Neural cell (in vitro differentiated cells): ENCODE results near the gene TSPEAR. TPM values are rescaled to one million over a fixed set of nuclear protein-coding genes. Genes with fewer than 3 reads are reported as not detected.

Experiments
- H2AFZ ChIP-seq: fragments of 200-600, 300-800 bp; sonication (generic), shearing (Covaris generic); 2 replicates; pipeline ENCODE4 v1.6.0; 2014; ENCODE audit warnings: low read depth, mild to moderate bottlenecking, antibody characterized with exemption, low read length, moderate library complexity
- H3F3A ChIP-seq: fragments of 200-600 bp; shearing (Covaris generic); 2 replicates; pipeline ENCODE4 v1.6.1; 2016; ENCODE audit warnings: mild to moderate bottlenecking, moderate library complexity, mixed read lengths, antibody characterized with exemption, low read length; ENCODE audit not compliant: insufficient read depth, poor library complexity, severe bottlenecking
- H3K27ac ChIP-seq: fragments of 200-600, 300-800 bp; sonication (generic), shearing (Covaris generic); 2 replicates; pipeline ENCODE4 v1.5.1; 2014; ENCODE audit warnings: mild to moderate bottlenecking, low read length, moderate library complexity
- H3K27me3 ChIP-seq: fragments of 300-800, 200-600 bp; sonication (generic), shearing (Covaris generic); 2 replicates; pipeline ENCODE4 v1.6.0; 2014; ENCODE audit warnings: mild to moderate bottlenecking, low read depth, low read length, moderate library complexity; ENCODE audit not compliant: insufficient read depth
- H3K36me3 ChIP-seq: fragments of 300-800, 200-600 bp; sonication (generic), shearing (Covaris generic); 2 replicates; pipeline ENCODE4 v1.5.1; 2014; ENCODE audit warnings: mild to moderate bottlenecking, antibody characterized with exemption, low read length, moderate library complexity; ENCODE audit not compliant: insufficient read depth
- H3K4me2 ChIP-seq: fragments of 300-800, 200-600 bp; sonication (generic), shearing (Covaris generic); 2 replicates; pipeline ENCODE4 v1.6.0; 2014; ENCODE audit warnings: mild to moderate bottlenecking, low read length
- H3K4me3 ChIP-seq: fragments of 300-800, 200-600 bp; sonication (generic), shearing (Covaris generic); 2 replicates; pipeline ENCODE4 v1.5.1; 2014; ENCODE audit warnings: mild to moderate bottlenecking, low read length, moderate library complexity
- H3K79me2 ChIP-seq: fragments of 200-600 bp; shearing (Covaris generic); replicated peaks from 2 replicates; pipeline ENCODE4 v1.6.0; 2014; ENCODE audit warnings: mild to moderate bottlenecking, low read length, moderate library complexity; ENCODE audit not compliant: insufficient read depth
- H3K9ac ChIP-seq: fragments of 300-800, 200-600 bp; sonication (generic), shearing (Covaris generic); 2 replicates; pipeline ENCODE4 v1.6.1; 2016; ENCODE audit warnings: mild to moderate bottlenecking, low read length, mixed read lengths
- H3K9me2 ChIP-seq: fragments of 200-600 bp; shearing (Covaris generic); 2 replicates; pipeline ENCODE4 v1.6.1; 2016; ENCODE audit warnings: mild to moderate bottlenecking, low read length, mixed read lengths; ENCODE audit not compliant: insufficient read depth
- H3K9me3 ChIP-seq: fragments of 200-600, 300-800 bp; sonication (generic), shearing (Covaris generic); 2 replicates; pipeline ENCODE4 v1.6.1; 2016; ENCODE audit warnings: mild to moderate bottlenecking, mixed run types, low read length, moderate library complexity, mixed read lengths
- H4K20me1 ChIP-seq: fragments of 200-600 bp; shearing (Covaris generic); 2 replicates; pipeline ENCODE4 v1.6.1; 2016; ENCODE audit warnings: mild to moderate bottlenecking, mixed run types; ENCODE audit not compliant: insufficient read depth
- EP300 ChIP-seq: fragments of 450-650 bp; conservative IDR thresholded peaks from 2 replicates; pipeline ENCODE4 v1.6.1; 2014; ENCODE audit warnings: antibody characterized with exemption, mild to moderate bottlenecking, moderate library complexity; ENCODE audit not compliant: poor library complexity, severe bottlenecking
- EZH2 ChIP-seq: fragments of 200-600, 300-800 bp; shearing (Covaris generic), sonication (generic); IDR thresholded peaks from 2 replicates; pipeline ENCODE4 v1.6.1; 2014; ENCODE audit warnings: antibody characterized with exemption, low read length, borderline replicate concordance, mild to moderate bottlenecking; ENCODE audit not compliant: insufficient read depth, poor library complexity, severe bottlenecking
- MXI1 ChIP-seq: fragments of 450-650 bp; conservative IDR thresholded peaks from 2 replicates; pipeline ENCODE4 v1.6.1; 2014; ENCODE audit warnings: antibody characterized with exemption, mild to moderate bottlenecking; ENCODE audit not compliant: poor library complexity, severe bottlenecking
- POLR2AphosphoS5 ChIP-seq: IDR thresholded peaks from 2 replicates; pipeline ENCODE4 v1.6.1; 2012
- RAD21 ChIP-seq: fragments of 450-650 bp; conservative IDR thresholded peaks from 2 replicates; pipeline ENCODE4 v1.6.1; 2014; ENCODE audit warnings: antibody characterized with exemption, mild to moderate bottlenecking, moderate library complexity
- SMC3 ChIP-seq: fragments of 450-650 bp; conservative IDR thresholded peaks from 2 replicates; pipeline ENCODE4 v1.6.1; 2014; ENCODE audit warnings: antibody characterized with exemption, mild to moderate bottlenecking, moderate library complexity; ENCODE audit not compliant: poor library complexity
- TAF1 ChIP-seq: IDR thresholded peaks from 2 replicates; pipeline ENCODE4 v1.6.1; 2012; ENCODE audit warnings: low read depth
- polyA plus RNA-seq: library from polyadenylated mRNA; depleted of rRNA; stranded (reverse); fragments of >200 nt; gene quantifications from 2 replicates; pipeline ENCODE4 v1.2.3, GENCODE V29; 2014
- TF ChIP-seq, protein P1 (sequence below): fragments of 450-650 bp; IDR thresholded peaks from 2 replicates; pipeline ENCODE4 v1.5.1; 2014; ENCODE audit warnings: antibody characterized with exemption, mild to moderate bottlenecking, moderate library complexity; ENCODE audit not compliant: poor library complexity, severe bottlenecking
- TF ChIP-seq, protein P2 (sequence below): IDR thresholded peaks from 2 replicates; pipeline ENCODE4 v1.6.1; 2012; ENCODE audit warnings: borderline replicate concordance

Gene TSPEAR
- polyA plus RNA-seq, 1 donor from 2014 or later, result 0.19 TPM

- TF ChIP-seq POLR2AphosphoS5 (no peak), RAD21 (no peak), MXI1 (no peak), TAF1 (no peak), SMC3 (no peak), EP300 (no peak), EZH2 (no peak)
- TF ChIP-seq, protein P1, sequence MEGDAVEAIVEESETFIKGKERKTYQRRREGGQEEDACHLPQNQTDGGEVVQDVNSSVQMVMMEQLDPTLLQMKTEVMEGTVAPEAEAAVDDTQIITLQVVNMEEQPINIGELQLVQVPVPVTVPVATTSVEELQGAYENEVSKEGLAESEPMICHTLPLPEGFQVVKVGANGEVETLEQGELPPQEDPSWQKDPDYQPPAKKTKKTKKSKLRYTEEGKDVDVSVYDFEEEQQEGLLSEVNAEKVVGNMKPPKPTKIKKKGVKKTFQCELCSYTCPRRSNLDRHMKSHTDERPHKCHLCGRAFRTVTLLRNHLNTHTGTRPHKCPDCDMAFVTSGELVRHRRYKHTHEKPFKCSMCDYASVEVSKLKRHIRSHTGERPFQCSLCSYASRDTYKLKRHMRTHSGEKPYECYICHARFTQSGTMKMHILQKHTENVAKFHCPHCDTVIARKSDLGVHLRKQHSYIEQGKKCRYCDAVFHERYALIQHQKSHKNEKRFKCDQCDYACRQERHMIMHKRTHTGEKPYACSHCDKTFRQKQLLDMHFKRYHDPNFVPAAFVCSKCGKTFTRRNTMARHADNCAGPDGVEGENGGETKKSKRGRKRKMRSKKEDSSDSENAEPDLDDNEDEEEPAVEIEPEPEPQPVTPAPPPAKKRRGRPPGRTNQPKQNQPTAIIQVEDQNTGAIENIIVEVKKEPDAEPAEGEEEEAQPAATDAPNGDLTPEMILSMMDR, result no peak
- TF ChIP-seq, protein P2, sequence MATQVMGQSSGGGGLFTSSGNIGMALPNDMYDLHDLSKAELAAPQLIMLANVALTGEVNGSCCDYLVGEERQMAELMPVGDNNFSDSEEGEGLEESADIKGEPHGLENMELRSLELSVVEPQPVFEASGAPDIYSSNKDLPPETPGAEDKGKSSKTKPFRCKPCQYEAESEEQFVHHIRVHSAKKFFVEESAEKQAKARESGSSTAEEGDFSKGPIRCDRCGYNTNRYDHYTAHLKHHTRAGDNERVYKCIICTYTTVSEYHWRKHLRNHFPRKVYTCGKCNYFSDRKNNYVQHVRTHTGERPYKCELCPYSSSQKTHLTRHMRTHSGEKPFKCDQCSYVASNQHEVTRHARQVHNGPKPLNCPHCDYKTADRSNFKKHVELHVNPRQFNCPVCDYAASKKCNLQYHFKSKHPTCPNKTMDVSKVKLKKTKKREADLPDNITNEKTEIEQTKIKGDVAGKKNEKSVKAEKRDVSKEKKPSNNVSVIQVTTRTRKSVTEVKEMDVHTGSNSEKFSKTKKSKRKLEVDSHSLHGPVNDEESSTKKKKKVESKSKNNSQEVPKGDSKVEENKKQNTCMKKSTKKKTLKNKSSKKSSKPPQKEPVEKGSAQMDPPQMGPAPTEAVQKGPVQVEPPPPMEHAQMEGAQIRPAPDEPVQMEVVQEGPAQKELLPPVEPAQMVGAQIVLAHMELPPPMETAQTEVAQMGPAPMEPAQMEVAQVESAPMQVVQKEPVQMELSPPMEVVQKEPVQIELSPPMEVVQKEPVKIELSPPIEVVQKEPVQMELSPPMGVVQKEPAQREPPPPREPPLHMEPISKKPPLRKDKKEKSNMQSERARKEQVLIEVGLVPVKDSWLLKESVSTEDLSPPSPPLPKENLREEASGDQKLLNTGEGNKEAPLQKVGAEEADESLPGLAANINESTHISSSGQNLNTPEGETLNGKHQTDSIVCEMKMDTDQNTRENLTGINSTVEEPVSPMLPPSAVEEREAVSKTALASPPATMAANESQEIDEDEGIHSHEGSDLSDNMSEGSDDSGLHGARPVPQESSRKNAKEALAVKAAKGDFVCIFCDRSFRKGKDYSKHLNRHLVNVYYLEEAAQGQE, result no peak
- Histone ChIP-seq H3K4me3 (no peak overlapping the region), H3K4me2 (no peak overlapping the region), H4K20me1 (no peaks in the 10 kb centered on the region), H3K79me2 (no peaks in the 10 kb centered on the region), H2AFZ (no peak overlapping the region), H3K27me3 (no peaks in the 10 kb centered on the region), H3K9ac (no peak overlapping the region), H3F3A (no peaks in the 10 kb centered on the region), H3K9me2 (no peaks in the 10 kb centered on the region), H3K27ac (no peak overlapping the region), H3K36me3 (no peaks in the 10 kb centered on the region), H3K9me3 (peaks cover 10% of the 10 kb centered on the region)
These were observed 15.7 kb downstream of the TSPEAR start for GRCh38 chr21:44695641-44696040.

DNA sequence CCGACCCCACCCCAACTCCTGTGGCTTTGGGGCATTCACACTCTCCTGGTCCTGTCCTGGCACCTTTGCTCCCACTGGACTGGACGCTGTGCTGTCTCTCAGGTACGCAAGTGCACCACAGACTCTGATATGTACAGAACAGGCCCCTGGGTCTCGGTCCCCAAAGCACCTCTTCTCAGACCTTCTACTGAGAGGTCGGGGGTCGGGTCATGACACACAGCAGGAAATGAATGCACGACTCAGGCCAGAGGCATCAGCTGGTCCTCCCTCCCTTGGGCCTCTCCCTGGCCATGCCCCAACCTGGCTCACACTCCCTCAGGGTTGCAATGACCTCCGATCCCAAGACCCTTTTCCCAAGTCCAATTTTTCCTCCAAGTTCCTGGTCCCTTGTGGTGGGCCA is 16.2 kb downstream of the TSPEAR start:
- H2AFZ ChIP-seq, result no peak overlapping the region
- no peak overlapping the region for H3K9ac ChIP-seq
- no peak for TF ChIP-seq MXI1
- TF ChIP-seq, protein P1, result no peak
- no peak for TF ChIP-seq EP300
- TF ChIP-seq RAD21, result no peak
- no peak for TF ChIP-seq TAF1
- H3K36me3 ChIP-seq, result no peaks in the 10 kb centered on the region
- H3F3A ChIP-seq, result no peaks in the 10 kb centered on the region
- no peak overlapping the region for H3K4me2 ChIP-seq
- H3K4me3 ChIP-seq, result no peak overlapping the region
- H3K27ac ChIP-seq, result no peak overlapping the region
- peaks cover 10% of the 10 kb centered on the region for H3K9me3 ChIP-seq
- no peaks in the 10 kb centered on the region for H4K20me1 ChIP-seq
- no peaks in the 10 kb centered on the region for H3K27me3 ChIP-seq
- no peaks in the 10 kb centered on the region for H3K79me2 ChIP-seq
- no peaks in the 10 kb centered on the region for H3K9me2 ChIP-seq
